Limb (tissue), 2 donors: ENCODE data around the gene HIF1A.
"Not testable (repeated sequence)": the region's sequence is repeated elsewhere in the genome, so short reads cannot be mapped to it uniquely, and the experiment has no call there.

Experiments
- DNase-seq, 2 donors: peaks; one replicate each; pipeline ENCODE4 v3.0.0-alpha.2; 2016; ENCODE audit errors: extremely low spot score in 2 of 2

Gene HIF1A

GRCh38 chr14:61746881-61747280 lies 51.6 kb downstream of the HIF1A start:
- no peak for DNase-seq

GRCh38 chr14:61747342-61747741 lies 52.0 kb downstream of the HIF1A start:
- no peak for DNase-seq

DNA sequence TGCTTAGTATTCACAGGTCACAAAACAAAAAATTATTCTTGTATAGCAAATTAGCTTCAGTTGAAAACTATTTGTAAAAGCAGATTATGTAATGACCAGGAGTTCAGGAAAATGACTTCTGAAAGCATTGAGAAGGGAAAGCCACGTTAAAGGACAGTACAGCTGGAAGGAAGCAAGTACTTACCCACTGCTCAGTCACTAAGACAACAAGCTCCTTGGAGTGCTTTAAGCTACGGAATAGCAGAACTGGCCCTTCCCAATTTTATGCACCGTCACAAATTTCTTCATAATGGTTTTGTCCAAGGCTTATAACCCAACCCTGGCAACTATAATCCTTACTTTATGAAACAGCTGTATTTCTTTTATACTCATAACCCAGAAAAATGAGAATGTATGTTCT lies 54.0 kb downstream of the HIF1A start:
- no peak for DNase-seq

GRCh38 chr14:61749867-61750266 lies 54.6 kb downstream of the HIF1A start:
- DNase-seq: no peak

DNA sequence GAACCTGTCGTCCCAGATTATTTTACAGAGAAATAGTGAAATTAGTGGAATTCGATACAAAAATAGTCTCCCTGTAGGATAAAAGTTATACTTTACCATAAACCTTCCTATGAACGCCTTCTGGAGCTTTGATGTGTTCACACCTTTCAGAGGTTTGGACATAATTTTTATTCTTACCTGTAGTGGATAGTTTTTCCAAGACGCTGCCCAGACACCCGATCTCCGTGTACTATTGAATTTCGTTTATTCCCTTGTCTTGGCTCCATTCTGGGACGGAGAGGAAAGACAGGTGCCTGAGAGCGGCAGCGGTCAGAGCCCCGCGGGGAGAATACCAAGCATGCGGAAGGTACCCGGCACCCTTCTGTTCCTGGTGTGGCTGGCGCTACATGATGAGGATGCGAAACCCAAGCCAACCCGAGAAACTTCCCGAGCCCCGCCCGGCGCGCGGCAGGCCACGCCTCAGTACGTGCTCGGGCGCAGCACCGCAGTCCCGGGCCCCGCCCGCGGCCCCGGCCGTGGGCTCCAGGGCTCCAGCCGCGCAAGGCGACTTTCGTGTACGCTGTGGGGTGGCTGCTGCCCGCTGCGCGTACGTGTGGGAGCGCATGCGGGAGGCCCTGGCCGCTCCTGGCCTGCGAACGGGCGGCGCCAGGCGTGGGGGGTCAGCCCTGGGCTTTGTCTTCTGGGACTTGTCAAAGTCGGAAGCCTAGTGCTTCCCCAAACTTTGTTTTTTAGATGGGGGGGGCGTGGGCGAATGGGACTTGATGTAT lies 55.6 kb downstream of the HIF1A start:
- DNase-seq: peak; percentile 61 to 79

- DNase-seq: no peak
Measured at GRCh38 chr14:61751475-61751989, 56.2 kb downstream of the HIF1A start.

DNA sequence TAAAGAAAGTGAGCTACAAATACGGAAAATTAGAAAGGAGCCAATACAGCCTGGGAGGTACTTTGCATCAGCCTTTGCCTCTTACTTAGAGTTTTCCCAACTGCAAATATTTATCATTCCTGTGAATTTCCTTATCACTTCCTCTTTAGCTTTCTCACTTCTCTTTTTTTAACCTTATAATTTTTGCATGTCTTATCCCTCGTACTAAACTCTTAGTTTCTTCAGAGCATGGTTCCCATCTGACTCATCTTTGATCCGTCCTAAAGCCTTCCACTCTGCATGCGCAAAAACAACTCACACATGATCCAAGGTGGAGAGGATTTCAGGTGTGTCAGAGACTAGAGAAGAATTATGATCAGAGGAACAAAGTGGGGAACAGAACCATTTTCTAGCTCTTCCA lies 57.3 kb downstream of the HIF1A start:
- no peak for DNase-seq

DNA sequence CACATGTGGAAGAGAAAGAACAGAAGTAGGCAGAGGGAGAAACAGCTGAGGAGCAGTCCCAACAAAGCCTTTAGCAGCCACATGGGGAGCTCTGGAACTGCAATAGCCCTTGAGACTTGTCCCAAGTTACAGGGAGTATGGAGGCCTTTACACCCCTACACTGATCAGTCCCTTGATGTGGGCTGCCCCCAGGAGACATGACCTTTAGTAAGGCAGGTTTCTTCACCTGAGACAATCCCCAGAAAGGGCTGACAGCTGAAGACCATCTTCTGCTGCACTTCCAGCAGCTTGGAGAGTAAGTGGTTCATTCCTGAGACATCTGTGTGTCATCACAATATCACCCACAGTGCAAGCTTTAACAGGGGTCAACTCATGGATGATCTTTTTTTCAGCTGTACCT lies 58.3 kb downstream of the HIF1A start:
- DNase-seq: no peak

GRCh38 chr14:61754627-61755381 lies 59.5 kb downstream of the HIF1A start:
- DNase-seq: no peak

DNA sequence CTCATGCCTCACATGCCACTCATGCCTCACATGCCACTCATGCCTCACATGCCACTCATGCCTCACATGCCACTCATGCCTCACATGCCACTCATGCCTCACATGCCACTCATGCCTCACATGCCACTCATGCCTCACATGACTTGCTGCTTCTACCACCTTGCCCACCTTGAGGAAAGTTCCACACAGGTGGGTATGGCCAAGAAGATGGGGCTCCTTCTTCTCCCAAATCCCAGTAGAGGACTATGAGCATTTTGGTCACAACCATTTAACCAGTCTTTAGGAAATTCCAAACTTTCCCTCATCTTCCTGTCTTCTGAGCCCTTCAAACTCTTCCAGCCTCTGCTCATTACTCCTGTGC lies 60.0 kb downstream of the HIF1A start:
- not testable (repeated sequence) for DNase-seq

DNA sequence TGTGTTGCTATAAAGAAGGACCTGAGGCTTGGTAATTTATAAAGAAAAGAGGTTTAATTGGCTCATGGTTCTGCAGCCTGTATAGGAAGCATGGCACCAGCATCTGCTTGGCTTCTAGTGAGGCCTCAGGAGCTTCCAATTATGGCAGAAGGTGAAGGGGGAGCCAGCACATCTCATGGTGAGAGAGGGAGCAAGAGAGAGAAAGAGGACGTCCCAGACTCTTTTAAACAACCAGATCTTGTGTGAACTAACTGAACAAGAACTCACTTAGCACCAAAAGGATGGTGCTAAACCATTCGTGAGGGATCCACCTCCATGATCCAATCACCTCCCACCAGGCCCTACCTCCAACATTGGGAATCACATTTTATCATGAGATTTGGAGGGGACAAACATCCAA lies 60.8 kb downstream of the HIF1A start:
- no peak for DNase-seq

DNA sequence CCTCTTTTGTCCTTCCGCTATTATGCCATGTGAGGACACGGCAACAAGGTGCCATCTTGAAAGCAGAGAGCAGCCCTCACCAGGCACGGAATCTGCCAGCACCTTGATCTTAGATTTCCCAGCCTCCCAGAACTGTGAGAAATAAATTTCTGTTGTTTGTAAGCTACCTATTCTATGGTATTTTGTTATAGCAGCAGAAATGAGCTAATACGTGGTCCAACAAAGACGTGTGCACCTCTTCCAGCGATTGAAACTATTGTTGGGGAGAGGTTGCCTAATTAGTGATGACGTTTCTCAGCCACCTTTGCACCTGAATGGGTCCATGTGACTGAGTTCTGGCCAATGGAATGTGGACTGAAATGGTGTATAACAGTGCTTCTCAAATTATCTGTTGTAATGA lies 64.6 kb downstream of the HIF1A start:
- DNase-seq: no peak

DNA sequence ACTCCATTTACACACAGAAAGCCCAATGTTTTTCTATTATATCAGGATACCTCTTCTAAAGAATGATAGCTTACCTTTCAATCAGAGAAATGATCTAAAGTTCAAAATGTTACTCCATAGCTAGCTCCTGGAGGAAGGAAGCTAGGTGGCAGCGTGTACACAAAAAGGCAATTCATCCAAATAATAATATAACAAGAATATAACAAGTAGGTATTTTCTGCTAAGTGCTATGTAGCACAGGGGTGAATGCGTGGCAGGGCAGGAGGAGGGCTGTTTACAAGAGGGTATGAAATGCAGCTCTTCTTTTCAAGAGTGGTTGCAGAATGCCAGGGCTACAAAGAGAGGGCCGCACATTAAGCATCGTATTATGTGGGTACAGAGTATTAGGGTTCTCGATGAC lies 66.2 kb downstream of the HIF1A start:
- DNase-seq: no peak

- peak; percentile 98 for DNase-seq
Measured at GRCh38 chr14:61761959-61762786, 66.9 kb downstream of the HIF1A start, which contains the start of gene SNAPC1. TSS of gene SNAPC1 (plus strand) at chr14:61762420. CDS start at chr14:61762461, 41 bp downstream.

DNA sequence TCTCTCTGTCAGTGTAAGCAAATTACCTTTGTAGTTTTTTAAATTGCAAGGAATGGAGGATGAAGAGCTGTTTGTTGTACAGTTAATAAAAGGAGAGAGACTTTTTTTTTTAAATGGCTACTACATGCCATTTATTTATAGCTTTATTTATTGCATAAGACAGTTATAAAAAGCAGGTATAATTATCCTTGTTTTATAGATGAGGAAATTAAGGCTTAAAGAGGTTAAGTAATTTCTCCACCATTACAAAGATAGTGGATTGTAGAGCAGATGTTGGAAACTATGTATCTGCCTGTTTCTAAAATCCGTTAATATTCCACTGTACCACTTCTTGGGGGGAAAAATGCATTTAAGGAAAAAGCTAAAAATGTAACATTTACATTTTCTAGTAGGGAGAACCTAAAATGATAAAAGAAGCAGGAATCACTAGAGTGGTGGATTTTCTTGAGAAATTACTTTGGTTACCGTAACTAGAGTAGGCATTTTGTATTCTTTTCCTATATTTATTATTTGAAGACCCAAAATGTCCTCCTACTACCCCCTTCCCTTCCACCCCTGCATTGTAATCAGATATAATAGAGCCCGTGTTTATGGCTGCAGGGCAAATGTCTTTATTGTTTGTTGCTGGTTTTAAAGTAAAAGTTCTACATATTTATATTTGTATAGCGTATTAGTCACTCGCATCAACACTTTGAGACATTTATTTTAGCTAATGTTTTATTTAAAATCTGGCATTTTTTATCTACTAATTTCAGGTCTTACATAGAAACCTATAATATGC lies 69.2 kb downstream of the HIF1A start:
- no peak for DNase-seq

GRCh38 chr14:61765225-61765943 lies 70.1 kb downstream of the HIF1A start:
- no peak for DNase-seq

DNA sequence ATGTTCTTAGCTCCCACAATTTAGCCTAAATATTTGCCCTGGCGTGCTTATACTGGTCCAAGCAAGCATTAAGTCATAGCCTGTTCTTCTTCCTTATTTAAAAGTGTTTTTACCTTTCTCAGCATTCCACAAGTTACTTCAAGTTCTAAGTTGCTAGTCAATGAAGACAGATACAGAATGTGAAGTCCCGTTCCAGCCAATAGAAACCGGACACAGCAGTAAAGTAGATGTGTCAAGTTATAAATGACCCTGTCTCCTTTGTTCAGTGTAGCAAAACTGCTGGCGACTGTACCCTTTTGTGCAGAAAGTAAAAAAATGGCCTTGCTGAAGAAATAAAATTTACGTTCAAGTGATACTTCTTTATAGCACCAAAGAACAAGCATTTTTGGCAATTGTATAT lies 70.8 kb downstream of the HIF1A start:
- DNase-seq: no peak

GRCh38 chr14:61768240-61768639 lies 72.9 kb downstream of the HIF1A start:
- no peak for DNase-seq

GRCh38 chr14:61769893-61770292 lies 74.6 kb downstream of the HIF1A start:
- no peak for DNase-seq

DNA sequence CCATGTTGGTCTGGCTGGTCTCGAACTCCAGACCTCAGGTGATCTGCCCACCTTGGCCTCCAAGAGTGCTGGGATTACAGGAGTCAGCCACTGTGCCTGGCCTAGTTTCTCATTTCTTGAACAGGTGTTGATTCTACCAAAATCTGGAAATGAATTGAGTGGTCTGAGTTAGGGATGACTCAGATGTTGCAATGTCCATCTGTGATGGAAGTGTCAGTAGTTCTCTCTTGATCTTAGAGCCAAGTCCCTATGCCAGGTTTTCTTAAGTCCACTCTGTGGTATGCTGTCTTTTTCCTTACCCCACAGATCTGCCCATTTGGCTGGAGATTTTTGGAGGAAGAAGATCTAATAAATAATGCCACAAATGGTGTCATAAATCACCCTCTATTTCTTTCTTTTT lies 79.5 kb downstream of the HIF1A start:
- no peak for DNase-seq
